ENCODE results near the gene RTEL1.

GRCh38 chr20:63702751-63703470 is 44.8 kb downstream of the RTEL1 start:
- TF ChIP-seq CTCF (IDR thresholded peaks at IDR 0.05; ENCODE audit: borderline replicate concordance, extremely low read depth, low read length, poor library complexity, severe bottlenecking) (no peak), EZH2 (IDR thresholded peaks at IDR 0.05; ENCODE audit: borderline replicate concordance, low read depth, low read length, severe bottlenecking) (no peak)

Measured in DND-41 (cell line).